RWPE1 (cell line): ENCODE data around the gene CCDC192.

Source experiments
- CTCF ChIA-PET: fragments of 350-600 bp; sonication (Branson Sonifier 250); formaldehyde crosslinking; extraction: SDS; loops from one replicate; lab custom pipeline; 2021; lab: Yijun Ruan, JAX
- POLR2A ChIA-PET: fragments of 400-600 bp; formaldehyde crosslinking; extraction: SDS; loops from one replicate; lab custom pipeline; 2020; ENCODE audit warnings: antibody characterized with exemption; ENCODE audit not compliant: low non-redundant PET; lab: Yijun Ruan, JAX
- DNase-seq: peaks from one replicate; pipeline ENCODE4 v3.0.0; 2012; ENCODE audit warnings: low spot score
- H3K27ac ChIP-seq: fragments of 450-650 bp; 2 replicates; pipeline ENCODE4 v1.5.1; 2017
- TF ChIP-seq, protein P1 (sequence below): fragments of 450-650 bp; conservative IDR thresholded peaks from 2 replicates; pipeline ENCODE4 v1.5.1; 2017; ENCODE audit warnings: low read depth, mild to moderate bottlenecking

The CCDC192 gene

DNA sequence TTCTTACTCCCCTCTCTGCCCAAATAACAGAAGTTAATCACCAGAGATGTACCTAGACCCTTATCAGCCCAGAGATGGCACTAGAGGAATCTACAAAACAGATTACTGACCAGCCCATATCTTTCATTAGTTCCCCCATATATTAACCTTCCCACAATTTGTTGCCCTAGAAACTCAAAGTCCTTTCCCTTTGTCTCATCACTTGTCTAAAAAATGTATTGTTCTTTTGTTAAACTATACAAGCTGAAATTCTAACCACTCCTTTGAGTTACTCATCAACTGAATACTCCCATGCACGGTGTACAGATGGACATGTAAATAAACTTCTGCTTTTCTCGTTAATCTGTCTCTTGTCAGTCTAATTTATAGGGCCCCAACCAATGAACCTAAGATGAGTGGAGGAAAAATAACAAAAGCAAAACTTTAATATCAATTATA lies 130.9 kb downstream of the CCDC192 start:
- TF ChIP-seq, protein P1, sequence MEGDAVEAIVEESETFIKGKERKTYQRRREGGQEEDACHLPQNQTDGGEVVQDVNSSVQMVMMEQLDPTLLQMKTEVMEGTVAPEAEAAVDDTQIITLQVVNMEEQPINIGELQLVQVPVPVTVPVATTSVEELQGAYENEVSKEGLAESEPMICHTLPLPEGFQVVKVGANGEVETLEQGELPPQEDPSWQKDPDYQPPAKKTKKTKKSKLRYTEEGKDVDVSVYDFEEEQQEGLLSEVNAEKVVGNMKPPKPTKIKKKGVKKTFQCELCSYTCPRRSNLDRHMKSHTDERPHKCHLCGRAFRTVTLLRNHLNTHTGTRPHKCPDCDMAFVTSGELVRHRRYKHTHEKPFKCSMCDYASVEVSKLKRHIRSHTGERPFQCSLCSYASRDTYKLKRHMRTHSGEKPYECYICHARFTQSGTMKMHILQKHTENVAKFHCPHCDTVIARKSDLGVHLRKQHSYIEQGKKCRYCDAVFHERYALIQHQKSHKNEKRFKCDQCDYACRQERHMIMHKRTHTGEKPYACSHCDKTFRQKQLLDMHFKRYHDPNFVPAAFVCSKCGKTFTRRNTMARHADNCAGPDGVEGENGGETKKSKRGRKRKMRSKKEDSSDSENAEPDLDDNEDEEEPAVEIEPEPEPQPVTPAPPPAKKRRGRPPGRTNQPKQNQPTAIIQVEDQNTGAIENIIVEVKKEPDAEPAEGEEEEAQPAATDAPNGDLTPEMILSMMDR: no peak
- POLR2A ChIA-PET: no interaction called here
- no peak overlapping the region for H3K27ac ChIP-seq
- CTCF ChIA-PET: interaction anchor here (0.6 to 0.8 kb wide), 2 partner anchors 76 to 718 kb away, joined by 3 to 6 read pairs; no protein-coding TSS in a partner anchor
- DNase-seq: no peak

DNA sequence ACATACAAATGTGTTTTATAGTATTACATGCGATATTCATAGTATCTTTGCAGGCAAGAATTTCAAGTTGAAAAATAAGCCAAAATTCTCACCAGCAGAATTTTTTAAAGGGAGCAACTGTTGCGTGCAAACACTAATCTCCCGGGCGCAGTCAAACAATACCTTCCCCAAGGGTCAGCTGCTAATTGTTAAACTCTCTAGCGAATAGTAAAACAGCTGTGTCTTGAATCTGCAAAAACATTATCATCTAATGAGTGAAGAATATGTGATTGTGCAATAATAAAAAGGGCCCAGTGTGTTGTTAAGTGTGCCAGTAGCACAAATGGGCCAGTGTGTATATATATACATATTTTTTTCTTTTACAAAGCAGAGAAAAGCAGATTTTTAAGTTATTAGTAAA lies 131.4 kb downstream of the CCDC192 start:
- H3K27ac ChIP-seq: no peak overlapping the region
- DNase-seq: no peak
- ChIA-PET POLR2A (no interaction called here), CTCF (no interaction called here)
- TF ChIP-seq, protein P1: no peak

- CTCF ChIA-PET: no interaction called here
- TF ChIP-seq, protein P1: no peak
- no peak for DNase-seq
- POLR2A ChIA-PET: no interaction called here
- no peak overlapping the region for H3K27ac ChIP-seq
Measured at GRCh38 chr5:127838661-127839060, 135.5 kb downstream of the CCDC192 start.

DNA sequence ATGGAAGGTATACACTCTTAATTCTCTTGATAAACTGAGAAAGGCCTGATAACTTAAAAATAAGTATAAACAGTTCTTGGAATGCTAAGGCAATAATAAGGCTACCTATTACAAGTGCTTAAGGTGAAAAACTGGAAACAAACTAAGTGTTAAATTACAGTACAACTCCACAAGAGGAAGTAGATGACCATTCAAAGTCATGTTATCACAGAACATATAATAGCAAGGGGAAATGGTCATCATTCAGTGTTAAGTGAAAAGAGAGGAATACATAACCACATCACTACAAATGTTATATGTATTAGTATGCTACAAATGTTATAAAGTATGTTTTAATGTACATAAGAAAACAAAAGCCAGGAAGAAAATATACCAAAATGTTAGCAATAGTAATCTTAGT lies 135.9 kb downstream of the CCDC192 start:
- POLR2A ChIA-PET: no interaction called here
- CTCF ChIA-PET: no interaction called here
- no peak overlapping the region for H3K27ac ChIP-seq
- TF ChIP-seq, protein P1: no peak
- DNase-seq: no peak

DNA sequence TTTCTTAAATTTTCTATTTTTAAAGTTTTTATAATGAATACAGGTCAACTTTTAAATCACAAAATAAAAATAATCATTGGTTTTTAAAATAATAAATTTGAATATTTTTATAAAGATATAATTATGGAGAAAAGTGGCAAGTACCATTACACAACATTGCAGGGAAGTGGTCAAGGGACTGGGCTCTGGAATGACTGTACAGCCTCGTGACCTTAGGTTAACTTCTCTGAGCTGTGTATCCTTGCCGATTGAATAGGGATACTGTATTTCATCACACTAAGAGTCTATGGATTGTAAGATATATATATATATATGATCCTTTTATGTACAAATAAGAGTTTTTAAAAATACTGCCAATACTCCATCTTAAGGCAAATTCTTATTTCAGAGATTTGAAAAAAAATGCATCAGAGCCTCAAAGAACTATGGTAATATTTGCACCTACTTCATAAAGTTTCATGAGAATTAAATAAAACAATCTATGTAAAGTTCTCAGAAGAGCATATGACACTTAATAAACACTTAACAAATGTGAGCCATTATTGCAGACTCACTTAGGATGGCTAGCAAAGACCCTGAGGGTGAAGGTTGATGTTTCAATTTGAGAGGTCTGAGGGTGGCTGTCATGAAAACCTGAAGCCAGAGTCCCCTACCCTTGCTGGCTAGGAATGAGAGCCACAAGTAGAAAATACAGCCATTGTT lies 136.5 kb downstream of the CCDC192 start:
- ChIA-PET CTCF (no interaction called here), POLR2A (no interaction called here)
- no peak overlapping the region for H3K27ac ChIP-seq
- TF ChIP-seq, protein P1: no peak
- DNase-seq: no peak

DNA sequence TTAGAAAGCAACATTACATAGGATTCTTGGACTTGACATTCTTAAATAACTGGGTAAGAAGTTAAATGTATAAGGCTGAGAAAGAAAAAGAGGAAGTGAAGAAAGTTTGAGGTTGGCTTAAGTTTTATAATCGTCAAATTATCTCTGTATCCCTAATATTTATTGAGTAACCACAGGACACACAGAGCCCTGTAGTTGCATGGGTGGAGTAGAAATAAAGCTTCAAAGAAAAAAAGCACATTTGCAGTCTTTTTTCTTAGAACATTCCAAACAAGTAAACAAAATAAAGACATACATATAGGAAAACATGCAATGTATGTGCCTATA lies 137.0 kb downstream of the CCDC192 start:
- POLR2A ChIA-PET: no interaction called here
- DNase-seq: no peak
- TF ChIP-seq, protein P1: no peak
- no peak overlapping the region for H3K27ac ChIP-seq
- CTCF ChIA-PET: no interaction called here
